CD14-positive monocyte (primary cell): ENCODE results near the gene TIGIT. TPM values are rescaled to one million over a fixed set of nuclear protein-coding genes. Genes with fewer than 3 reads are reported as not detected.

ENCODE experiments used
- DNase-seq, 3 donors: peaks; one replicate each; pipeline ENCODE4 v3.0.0-alpha.2; 2011 to 2022
- H2AFZ ChIP-seq: 2 replicates; pipeline ENCODE4 v1.6.0; 2012; ENCODE audit warnings: mild to moderate bottlenecking, low read depth, low read length, inconsistent platforms; ENCODE audit not compliant: insufficient read depth, poor library complexity, severe bottlenecking
- H3K27ac ChIP-seq, 2 donors: 1 replicate in 1 of 2; 2 replicates in 1 of 2; pipeline ENCODE4 v1.5.1; 2012 to 2013; ENCODE audit warnings: low read length in 2 of 2, control low read depth in 1 of 2, inconsistent platforms in 1 of 2, low read depth in 1 of 2, mild to moderate bottlenecking in 1 of 2
- H3K27me3 ChIP-seq, 2 donors: one replicate each; pipeline versions ENCODE4 v1.6.0 to v1.6.1; 2011 to 2013; ENCODE audit warnings: low read length in 2 of 2; ENCODE audit not compliant: control insufficient read depth in 2 of 2, insufficient read depth in 2 of 2
- H3K36me3 ChIP-seq, 2 donors: replicated peaks in 1 of 2; 1 replicate in 1 of 2; 2 replicates in 1 of 2; pipeline versions ENCODE4 v1.5.1 to v1.6.1; 2012 to 2013; ENCODE audit warnings: low read length in 2 of 2, control low read depth in 1 of 2, inconsistent platforms in 1 of 2, mild to moderate bottlenecking in 1 of 2; ENCODE audit not compliant: insufficient read depth in 2 of 2, control insufficient read depth in 1 of 2
- H3K4me1 ChIP-seq, 2 donors: 1 replicate in 1 of 2; 2 replicates in 1 of 2; pipeline versions ENCODE4 v1.5.1 to v1.6.1; 2012 to 2013; ENCODE audit warnings: low read length in 2 of 2, control low read depth in 1 of 2, inconsistent platforms in 1 of 2, mild to moderate bottlenecking in 1 of 2, moderate library complexity in 1 of 2; ENCODE audit not compliant: insufficient read depth in 2 of 2, control insufficient read depth in 1 of 2
- H3K4me2 ChIP-seq: replicated peaks from 2 replicates; pipeline ENCODE3; 2012; ENCODE audit warnings: low read length, moderate library complexity, mild to moderate bottlenecking; ENCODE audit not compliant: poor library complexity, severe bottlenecking; ENCODE audit errors: extremely low read depth
- H3K4me3 ChIP-seq, 3 experiments: fragments of 200-600 bp in 1 of 3; sonication (generic) in 1 of 3; replicated peaks in 1 of 3; 1 replicate in 2 of 3; 2 replicates in 1 of 3; pipeline ENCODE4 v1.5.1; 2011 to 2013; ENCODE audit warnings: low read length in 3 of 3, mild to moderate bottlenecking in 3 of 3, control low read depth in 2 of 3, low read depth in 2 of 3, inconsistent platforms in 1 of 3, moderate library complexity in 1 of 3
- H3K79me2 ChIP-seq: 2 replicates; pipeline ENCODE4 v1.6.0; 2012; ENCODE audit warnings: mild to moderate bottlenecking, control low read depth, inconsistent platforms, low read length, moderate library complexity; ENCODE audit not compliant: insufficient read depth
- H3K9ac ChIP-seq: 2 replicates; pipeline ENCODE4 v1.6.0; 2017; ENCODE audit warnings: low read length, mild to moderate bottlenecking; ENCODE audit not compliant: insufficient read depth, poor library complexity, severe bottlenecking
- H3K9me3 ChIP-seq, 2 donors: replicated peaks in 1 of 2; 1 replicate in 1 of 2; 2 replicates in 1 of 2; pipeline versions ENCODE4 v1.5.1 to v1.6.1; 2012 to 2013; ENCODE audit warnings: low read length in 2 of 2, control low read depth in 1 of 2; ENCODE audit not compliant: control insufficient read depth in 1 of 2, insufficient read depth in 1 of 2
- H4K20me1 ChIP-seq: 2 replicates; pipeline ENCODE4 v1.6.0; 2012; ENCODE audit warnings: mild to moderate bottlenecking, low read length, control low read depth, moderate library complexity; ENCODE audit not compliant: insufficient read depth
- H3K27ac Mint-ChIP-seq, 7 donors: one replicate each; pipeline ENCODE4 v1.8.0; 2020; ENCODE audit warnings: mild to moderate bottlenecking in 7 of 7, mixed read lengths in 7 of 7, moderate library complexity in 6 of 7, inconsistent platforms in 2 of 7
- H3K27me3 Mint-ChIP-seq, 3 donors: one replicate each; pipeline ENCODE4 v1.8.0; 2021 to 2022; ENCODE audit warnings: low read depth in 3 of 3, mild to moderate bottlenecking in 3 of 3, mixed read lengths in 3 of 3, moderate library complexity in 3 of 3, inconsistent platforms in 1 of 3
- H3K36me3 Mint-ChIP-seq, 2 donors: one replicate each; pipeline ENCODE4 v1.8.0; 2020; ENCODE audit warnings: mixed read lengths in 2 of 2, inconsistent platforms in 1 of 2, mild to moderate bottlenecking in 1 of 2
- H3K4me1 Mint-ChIP-seq: one replicate; pipeline ENCODE4 v1.8.0; 2020; ENCODE audit warnings: mild to moderate bottlenecking, mixed read lengths
- H3K4me3 Mint-ChIP-seq, 2 donors: one replicate each; pipeline ENCODE4 v1.8.0; 2020; ENCODE audit warnings: mild to moderate bottlenecking in 2 of 2, mixed read lengths in 2 of 2, moderate library complexity in 1 of 2
- H3K9me3 Mint-ChIP-seq, 7 donors: one replicate each; pipeline ENCODE4 v1.8.0; 2020 to 2022; ENCODE audit warnings: mixed read lengths in 7 of 7, mild to moderate bottlenecking in 6 of 7, moderate library complexity in 6 of 7, inconsistent platforms in 2 of 7
- CTCF ChIP-seq: fragments of 200-600 bp; IDR thresholded peaks from one replicate; pipeline ENCODE4 v1.8.0; 2022; ENCODE audit warnings: antibody characterized with exemption, mild to moderate bottlenecking
- WGBS: methylation state at CpG from one replicate; pipeline ENCODE4 v1.1.5; 2013; ENCODE audit warnings: missing lambda C conversion rate; ENCODE audit not compliant: insufficient coverage; 5-methylcytosine and 5-hydroxymethylcytosine counted together
- intact Hi-C, 2 donors: fragments of 100-400 bp; cut with micrococcal nuclease; formaldehyde crosslinking; loops; one replicate each; pipeline versions ENCODE4 v1.15.0 to v1.15.1; 2023
- polyA plus RNA-seq, 3 donors: library from polyadenylated mRNA; depleted of rRNA in 1 of 3; unstranded in 2 of 3; stranded (reverse) in 1 of 3; fragments of 300-500 nt in 2 of 3; fragments of >200 nt in 1 of 3; fragmentation: Illumina TruSeq in 2 of 3; gene quantifications; 1 replicate in 2 of 3; 2 replicates in 1 of 3; pipeline ENCODE4 v1.2.3, GENCODE V29; 2012 to 2021

TIGIT gene
- polyA plus RNA-seq, 3 donors, result 0.28 to 0.49 TPM; not detected in 1

- intact Hi-C loops, result no loop called here
- H3K4me1 Mint-ChIP-seq, result peaks cover 14% of the 10 kb centered on the region
Observed at GRCh38 chr3:114299421-114299820, 5.6 kb downstream of the TIGIT start.

GRCh38 chr3:114299941-114300624 lies 6.3 kb downstream of the TIGIT start:
- no peak overlapping the region for H3K27ac Mint-ChIP-seq
- H3K9ac ChIP-seq, result no peak overlapping the region
- no peaks in the 10 kb centered on the region for H3K36me3 ChIP-seq
- intact Hi-C loops, result no loop called here
- no peaks in the 10 kb centered on the region for H3K79me2 ChIP-seq
- no peak overlapping the region for H2AFZ ChIP-seq
- H3K27me3 ChIP-seq, result peaks cover 0 to 2% of the 10 kb centered on the region in 2 donors
- H3K4me2 ChIP-seq, result no peak overlapping the region
- H4K20me1 ChIP-seq, result no peaks in the 10 kb centered on the region
- H3K4me1 Mint-ChIP-seq, result peaks cover 14% of the 10 kb centered on the region
- WGBS, result no CpG with 5 or more reads among the region's 5 CpGs
- H3K9me3 ChIP-seq, result no peaks in the 10 kb centered on the region
- H3K36me3 Mint-ChIP-seq, result no peaks in the 10 kb centered on the region
- H3K4me3 Mint-ChIP-seq, result no peak overlapping the region
- H3K27ac ChIP-seq, result no peak overlapping the region
- no peak overlapping the region for H3K4me3 ChIP-seq
- H3K9me3 Mint-ChIP-seq, result peaks cover 0 to 2% (median 0%) of the 10 kb centered on the region in 7 donors
- H3K27me3 Mint-ChIP-seq, result peaks cover 2 to 10% (median 2%) of the 10 kb centered on the region in 3 donors
- no peak for DNase-seq
- H3K4me1 ChIP-seq, result peaks cover 7 to 11% of the 10 kb centered on the region in 2 donors
- no peak for TF ChIP-seq CTCF

More at GRCh38 chr3:114299421-114299820, 5.6 kb downstream of the TIGIT start:
- peak; percentile 13 for TF ChIP-seq CTCF
- Histone ChIP-seq H3K4me3 (no peak overlapping the region), H3K4me1 (peaks cover 7 to 11% of the 10 kb centered on the region in 2 donors), H3K9me3 (no peaks in the 10 kb centered on the region), H3K4me2 (no peak overlapping the region), H3K79me2 (no peaks in the 10 kb centered on the region), H2AFZ (no peak overlapping the region), H3K36me3 (no peaks in the 10 kb centered on the region), H3K27ac (no peak overlapping the region), H4K20me1 (no peaks in the 10 kb centered on the region), H3K27me3 (peaks cover 0 to 2% of the 10 kb centered on the region in 2 donors), H3K9ac (no peak overlapping the region)
- Mint-ChIP-seq H3K4me3 (peak overlapping the region in 1 of 2 donors; percentile 43), H3K36me3 (no peaks in the 10 kb centered on the region), H3K27me3 (peaks cover 2 to 9% (median 2%) of the 10 kb centered on the region in 3 donors), H3K9me3 (peaks cover 0 to 2% (median 0%) of the 10 kb centered on the region in 7 donors), H3K27ac (no peak overlapping the region)
- WGBS, result 79% methylated on average over 12 of the region's 13 CpGs
- DNase-seq, result no peak
